ENCODE measurements around the gene FAAP20.

- TF ChIP-seq POLR2AphosphoS5 (IDR thresholded peaks at IDR 0.05) (no peak), POLR2A (IDR thresholded peaks at IDR 0.05) (no peak)
These were observed 47.6 kb downstream of the FAAP20 start for GRCh38 chr1:2146836-2147517.

All from sigmoid colon (tissue), 4 donors.